CD4-positive, alpha-beta T cell treated with Interleukin-6 at 100 ng/mL for 8 hours (primary cell): Measurements from ENCODE around the gene DAAM1.
A peak's percentile ranks its signal among the peaks of the same experiment; 100 is the strongest.

Experiments used
- DNase-seq: peaks from one replicate; pipeline ENCODE4 v3.0.0-alpha.2; 2020; ENCODE audit warnings: mixed read lengths, low spot score

DAAM1 gene

DNA sequence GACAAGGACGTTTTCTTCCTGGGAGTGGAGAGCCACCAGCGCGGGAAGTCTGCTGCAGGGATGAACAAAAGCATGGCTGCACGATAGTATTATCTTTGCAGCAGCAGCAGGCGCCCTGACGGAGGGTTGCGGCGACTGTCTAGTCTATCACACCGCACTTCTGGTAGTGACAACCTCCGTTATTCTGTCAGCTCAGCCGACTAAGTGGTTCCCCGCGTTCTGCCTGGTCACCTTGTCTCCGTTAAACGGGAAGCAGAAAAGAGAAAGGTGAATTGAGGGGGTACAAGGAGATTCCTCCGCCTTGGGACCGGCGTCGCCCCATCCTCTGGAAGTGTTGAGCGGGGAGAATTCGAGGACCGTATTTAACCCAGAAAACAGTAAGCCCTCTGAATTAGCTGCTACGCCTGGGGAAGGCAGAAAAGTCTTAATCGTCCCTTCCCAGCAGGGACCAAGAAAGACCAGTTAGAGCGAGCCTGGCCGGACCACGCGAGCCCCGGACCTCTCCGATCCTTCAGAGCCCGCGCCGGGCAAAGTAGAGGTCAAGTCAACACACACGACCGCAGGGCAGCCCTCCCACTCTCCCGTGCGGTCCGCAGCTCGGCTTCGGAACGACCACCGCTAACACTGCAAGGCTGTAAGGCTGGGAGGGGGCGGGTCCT lies 536 bp upstream of the DAAM1 start:
- DNase-seq, result peak; percentile 16

GRCh38 chr14:59189091-59189785 lies 771 bp downstream of the DAAM1 start:
- DNase-seq, result peak; percentile 19

DNA sequence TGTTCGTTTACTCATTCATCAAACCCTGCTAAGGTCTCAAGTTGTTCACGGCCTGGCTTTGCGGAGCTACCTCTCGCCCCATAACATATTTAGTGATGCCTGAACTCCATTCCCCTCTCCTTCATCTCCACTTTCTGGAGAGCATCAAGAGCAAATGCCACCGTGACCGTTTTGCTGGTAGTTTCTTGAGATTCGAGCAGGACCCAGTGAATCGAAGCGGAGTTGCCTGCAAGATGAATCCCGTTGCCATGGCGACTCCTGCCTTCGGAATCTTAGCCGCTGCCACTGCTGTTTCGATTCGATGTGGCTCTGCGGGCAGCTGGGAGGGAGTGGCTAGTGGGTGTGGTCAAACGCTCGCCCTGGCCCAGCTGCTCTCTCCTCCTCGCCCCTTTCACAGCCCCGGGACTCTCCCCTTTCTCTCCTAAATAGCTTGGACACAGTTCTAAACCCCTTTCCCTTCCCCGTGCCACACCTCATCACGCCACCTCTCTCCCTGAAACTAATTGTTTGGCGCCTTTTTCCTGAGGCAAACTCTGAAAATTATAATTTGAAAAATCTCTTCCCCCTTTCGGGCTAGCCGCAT lies 1.4 kb downstream of the DAAM1 start:
- DNase-seq, result peak; percentile 69

- DNase-seq, result no peak
These were observed 1.9 kb downstream of the DAAM1 start for GRCh38 chr14:59190372-59190771.

GRCh38 chr14:59195912-59196311 lies 7.4 kb downstream of the DAAM1 start:
- DNase-seq, result no peak

DNA sequence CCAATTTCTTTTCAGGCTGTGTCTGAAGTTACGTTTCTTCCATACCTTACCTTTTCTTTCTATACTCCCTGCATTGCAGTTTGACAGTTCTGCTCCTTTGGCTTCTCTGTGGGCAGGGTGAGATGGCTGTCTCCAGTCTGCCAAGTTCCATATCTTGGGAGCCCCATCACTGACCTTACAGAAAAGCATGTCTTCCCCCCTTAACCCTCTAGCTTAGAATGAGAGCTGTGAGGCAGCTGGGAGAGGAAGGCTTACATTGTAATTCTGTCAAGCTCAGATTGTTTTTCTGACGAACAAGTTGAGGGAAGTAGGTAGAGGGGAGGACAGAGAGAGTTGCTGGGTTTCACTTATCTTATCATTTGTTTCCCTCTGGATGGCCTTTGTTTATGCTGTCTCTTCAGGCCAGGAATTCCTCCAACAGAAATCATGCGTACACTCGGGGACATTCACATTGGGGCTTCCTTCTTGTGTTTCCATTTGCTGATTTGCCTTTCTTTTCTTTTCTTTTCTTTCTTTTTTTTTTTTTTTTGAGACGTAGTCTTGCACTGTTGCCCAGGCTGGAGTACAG lies 9.3 kb downstream of the DAAM1 start:
- DNase-seq, result no peak

DNA sequence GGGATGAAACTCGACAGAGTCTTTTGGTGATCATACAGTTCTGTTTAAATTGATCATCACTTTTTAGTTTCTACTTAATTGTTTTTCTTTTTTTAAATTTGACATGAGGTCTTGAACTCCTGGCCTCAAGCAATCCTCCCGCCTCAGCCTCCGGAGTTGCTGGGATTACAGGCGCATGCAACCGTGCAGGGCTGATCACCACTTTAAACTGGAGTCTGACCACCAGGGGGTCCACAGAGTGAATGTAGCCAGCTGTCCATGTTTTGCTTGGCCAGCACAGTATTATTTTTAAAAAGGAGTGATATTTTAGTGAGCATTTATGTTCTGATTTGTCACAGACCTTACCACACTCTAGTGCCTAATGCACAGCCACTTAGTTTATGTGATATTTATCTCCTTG lies 10.7 kb downstream of the DAAM1 start:
- no peak for DNase-seq

DNA sequence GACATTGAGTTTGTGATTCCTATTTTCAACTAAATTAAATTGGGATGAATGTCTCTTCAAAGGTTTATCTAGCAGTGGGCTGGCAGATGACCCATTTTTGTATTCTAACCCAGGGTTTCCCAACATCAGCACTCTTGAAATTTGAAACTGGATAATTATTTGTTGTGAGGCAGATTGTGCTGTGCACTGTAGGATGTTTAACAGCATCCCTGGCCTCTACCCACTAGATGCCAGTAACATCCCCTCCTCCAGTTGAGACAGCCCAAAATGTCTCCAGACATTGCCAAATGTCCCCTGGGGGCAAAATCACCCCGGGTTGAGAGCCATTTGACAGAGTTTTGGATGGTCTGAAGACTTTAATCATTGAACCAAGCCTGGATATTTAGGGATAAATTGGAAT lies 11.1 kb downstream of the DAAM1 start:
- no peak for DNase-seq

GRCh38 chr14:59200195-59200594 lies 11.7 kb downstream of the DAAM1 start:
- DNase-seq, result no peak

- no peak for DNase-seq
These were observed 13.6 kb downstream of the DAAM1 start for GRCh38 chr14:59202031-59202430.

- DNase-seq, result no peak
These were observed 15.8 kb downstream of the DAAM1 start for GRCh38 chr14:59204305-59204704.

DNA sequence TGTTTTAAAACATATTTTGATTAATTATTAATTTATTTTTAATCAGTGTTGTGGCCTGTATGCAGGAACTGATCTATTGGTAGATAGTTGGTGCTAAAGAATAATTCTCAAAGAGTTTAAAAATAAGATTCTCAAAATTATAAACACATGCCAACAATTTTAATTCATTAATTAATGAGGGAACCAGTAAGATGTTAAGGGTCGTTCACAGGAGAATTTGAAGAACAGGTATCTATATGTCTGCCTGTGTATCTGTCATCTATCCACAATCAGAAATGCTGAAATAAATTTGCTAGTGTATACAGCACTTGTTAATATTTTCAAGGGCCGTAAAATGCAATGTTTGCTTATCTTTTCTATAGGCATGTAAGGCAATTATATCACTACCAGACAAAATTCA lies 18.4 kb downstream of the DAAM1 start:
- no peak for DNase-seq

- DNase-seq, result no peak
These were observed 19.1 kb downstream of the DAAM1 start for GRCh38 chr14:59207506-59207933.

GRCh38 chr14:59208224-59208814 lies 19.9 kb downstream of the DAAM1 start:
- DNase-seq, result no peak

GRCh38 chr14:59208954-59209353 lies 20.5 kb downstream of the DAAM1 start:
- no peak for DNase-seq

GRCh38 chr14:59210621-59211020 lies 22.2 kb downstream of the DAAM1 start:
- DNase-seq, result no peak

DNA sequence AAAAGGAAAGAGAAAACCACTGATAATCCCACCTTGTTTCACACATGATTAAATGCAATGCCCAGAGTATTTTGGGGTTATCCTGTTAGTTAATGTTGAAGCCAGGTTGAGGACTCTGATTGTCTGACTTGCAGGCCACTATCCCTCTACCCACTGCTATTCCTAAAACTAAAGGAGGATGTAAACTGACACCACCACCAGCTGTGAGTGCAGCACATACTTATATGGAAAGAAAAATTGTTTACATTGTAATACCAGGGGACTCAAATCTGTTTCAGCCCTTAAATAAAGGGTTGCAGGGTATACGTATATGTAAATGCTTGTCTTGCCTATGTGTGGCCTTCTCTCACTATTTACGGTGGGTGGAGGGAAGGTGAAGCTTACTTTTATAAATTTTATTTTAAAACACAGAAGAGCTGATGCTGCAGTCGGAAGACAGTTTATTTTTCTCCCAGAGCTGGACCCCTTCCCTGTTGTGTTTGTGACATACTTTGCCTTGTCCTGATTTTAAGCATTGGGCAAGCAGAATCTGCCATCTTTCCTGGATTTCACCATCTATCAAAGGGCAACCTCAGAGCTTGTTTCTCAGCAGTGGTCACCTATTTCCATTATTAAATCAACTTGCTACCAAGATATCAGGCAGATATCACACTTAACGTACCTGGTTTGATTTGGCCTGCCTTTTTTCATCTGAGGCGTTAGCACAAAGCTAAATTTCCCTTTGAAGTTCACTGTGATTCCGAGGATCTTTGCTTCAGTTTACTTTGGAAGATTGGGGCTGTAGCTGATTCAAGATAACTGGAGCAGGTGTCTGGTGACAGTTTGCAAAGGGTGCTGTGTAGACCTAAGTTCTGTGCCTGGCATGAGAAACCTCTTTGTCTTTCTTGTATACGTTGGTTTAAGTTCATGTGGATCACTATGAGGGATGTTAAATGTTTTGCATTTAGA lies 25.2 kb downstream of the DAAM1 start:
- DNase-seq, result no peak

GRCh38 chr14:59214702-59215302 lies 26.3 kb downstream of the DAAM1 start:
- no peak for DNase-seq

- no peak for DNase-seq
These were observed 26.9 kb downstream of the DAAM1 start for GRCh38 chr14:59215322-59215721.

- DNase-seq, result no peak
These were observed 27.3 kb downstream of the DAAM1 start for GRCh38 chr14:59215757-59216156.

GRCh38 chr14:59217011-59217410 lies 28.5 kb downstream of the DAAM1 start:
- no peak for DNase-seq
